Right lobe of liver (tissue), 6 donors: ENCODE data around the gene TMEM218. TPM values are rescaled to one million over a fixed set of nuclear protein-coding genes. Genes with fewer than 3 reads are reported as not detected.

Source experiments
- ATAC-seq, 4 donors: fragments of 200-7000 bp; cut with Tn5 transposase; one replicate each; pipeline ENCODE4 v1.9.1; 2020; ENCODE audit warnings: mild to moderate bottlenecking in 4 of 4, moderate library complexity in 4 of 4
- DNase-seq, 3 donors: peaks; one replicate each; pipeline ENCODE4 v3.0.0-alpha.2; 2020
- H3K27ac ChIP-seq, 3 donors: fragments of 200-600 bp; one replicate each; pipeline ENCODE4 v1.8.0; 2022
- H3K27me3 ChIP-seq, 2 donors: fragments of 200-600 bp; one replicate each; pipeline ENCODE4 v1.8.0; 2022
- H3K36me3 ChIP-seq, 4 donors: fragments of 200-600 bp; sonication (generic) in 1 of 4; one replicate each; pipeline versions ENCODE4 v1.5.1 to v1.8.0; 2017 to 2022; ENCODE audit warnings: control low read depth in 1 of 4
- H3K4me1 ChIP-seq, 4 donors: fragments of 200-600 bp; sonication (generic) in 1 of 4; one replicate each; pipeline versions ENCODE4 v1.5.1 to v1.8.0; 2017 to 2022; ENCODE audit warnings: control low read depth in 1 of 4
- H3K4me3 ChIP-seq, 3 donors: fragments of 200-600 bp; one replicate each; pipeline ENCODE4 v1.8.0; 2022
- H3K9me3 ChIP-seq, 4 donors: fragments of 200-600 bp; sonication (generic) in 1 of 4; one replicate each; pipeline versions ENCODE4 v1.5.1 to v1.8.0; 2017 to 2022; ENCODE audit warnings: control low read depth in 1 of 4
- POLR2A ChIP-seq: fragments of 450-650 bp; IDR thresholded peaks from one replicate; pipeline ENCODE4 v1.6.1; 2017; ENCODE audit warnings: antibody characterized with exemption, mild to moderate bottlenecking
- WGBS: methylation state at CpG from one replicate; pipeline ENCODE4 v1.1.6; 2018; ENCODE audit warnings: low coverage, low lambda C conversion rate; ENCODE audit not compliant: insufficient coverage; ENCODE audit errors: missing lambda C conversion rate; 5-methylcytosine and 5-hydroxymethylcytosine counted together
- intact Hi-C, 2 donors: fragments of 100-400 bp; cut with DNase I; formaldehyde crosslinking; loops; one replicate each; pipeline versions ENCODE4 v1.11.2 to v1.14.1; 2022
- total RNA-seq, 6 experiments: library from RNA; depleted of rRNA in 2 of 6; stranded (reverse); fragments of >200 nt in 2 of 6; fragmentation: NEBNext Ultra II Directional in 3 of 6; extraction: Animal tissue kit (Norgen Biotek cat#: 25700) in 3 of 6; gene quantifications; one replicate each; pipeline versions ENCODE4 v1.1.0 to v1.2.4, GENCODE V29; 2016 to 2023
- TF ChIP-seq, protein P1 (sequence below), 4 donors: fragments of 200-600 bp in 3 of 4; fragments of 450-650 bp in 1 of 4; IDR thresholded peaks; one replicate each; pipeline versions ENCODE4 v1.5.1 to v1.8.0; 2016 to 2022; ENCODE audit warnings: antibody characterized with exemption in 4 of 4, mild to moderate bottlenecking in 2 of 4
- donor health status: DM: no; HTN: yes; CAD: no.
- donor health status: DM: no; HTN: no; CAD: no.
- donor health status: DM: no; HTN: no; CAD: no.
- donor health status: DM: no; HTN: yes; CAD: no.
- donor health status: DM: no; HTN: yes; CAD: no.

TMEM218 gene
- total RNA-seq, 6 experiments from 2014 or later = 7.4 to 13.5 (median 10.5) TPM

GRCh38 chr11:125079878-125080530, 31.4 kb downstream of the TMEM218 start:
- no peak overlapping the region for H3K27ac ChIP-seq
- DNase-seq = no peak
- intact Hi-C loops = loop anchor here in 1 of 2 donors (10.0 kb wide), 2 partner anchors 65 to 325 kb away; no protein-coding TSS in a partner anchor
- no peaks in the 10 kb centered on the region for H3K4me1 ChIP-seq
- H3K36me3 ChIP-seq = no peaks in the 10 kb centered on the region
- 85% methylated on average over 3 of the region's 12 CpGs for WGBS
- no peak for ATAC-seq
- TF ChIP-seq POLR2A = no peak
- TF ChIP-seq, protein P1, sequence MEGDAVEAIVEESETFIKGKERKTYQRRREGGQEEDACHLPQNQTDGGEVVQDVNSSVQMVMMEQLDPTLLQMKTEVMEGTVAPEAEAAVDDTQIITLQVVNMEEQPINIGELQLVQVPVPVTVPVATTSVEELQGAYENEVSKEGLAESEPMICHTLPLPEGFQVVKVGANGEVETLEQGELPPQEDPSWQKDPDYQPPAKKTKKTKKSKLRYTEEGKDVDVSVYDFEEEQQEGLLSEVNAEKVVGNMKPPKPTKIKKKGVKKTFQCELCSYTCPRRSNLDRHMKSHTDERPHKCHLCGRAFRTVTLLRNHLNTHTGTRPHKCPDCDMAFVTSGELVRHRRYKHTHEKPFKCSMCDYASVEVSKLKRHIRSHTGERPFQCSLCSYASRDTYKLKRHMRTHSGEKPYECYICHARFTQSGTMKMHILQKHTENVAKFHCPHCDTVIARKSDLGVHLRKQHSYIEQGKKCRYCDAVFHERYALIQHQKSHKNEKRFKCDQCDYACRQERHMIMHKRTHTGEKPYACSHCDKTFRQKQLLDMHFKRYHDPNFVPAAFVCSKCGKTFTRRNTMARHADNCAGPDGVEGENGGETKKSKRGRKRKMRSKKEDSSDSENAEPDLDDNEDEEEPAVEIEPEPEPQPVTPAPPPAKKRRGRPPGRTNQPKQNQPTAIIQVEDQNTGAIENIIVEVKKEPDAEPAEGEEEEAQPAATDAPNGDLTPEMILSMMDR (IDR thresholded peaks at IDR 0.05) = no peak
- H3K9me3 ChIP-seq = no peaks in the 10 kb centered on the region
- H3K4me3 ChIP-seq = no peak overlapping the region
- no peaks in the 10 kb centered on the region for H3K27me3 ChIP-seq

DNA sequence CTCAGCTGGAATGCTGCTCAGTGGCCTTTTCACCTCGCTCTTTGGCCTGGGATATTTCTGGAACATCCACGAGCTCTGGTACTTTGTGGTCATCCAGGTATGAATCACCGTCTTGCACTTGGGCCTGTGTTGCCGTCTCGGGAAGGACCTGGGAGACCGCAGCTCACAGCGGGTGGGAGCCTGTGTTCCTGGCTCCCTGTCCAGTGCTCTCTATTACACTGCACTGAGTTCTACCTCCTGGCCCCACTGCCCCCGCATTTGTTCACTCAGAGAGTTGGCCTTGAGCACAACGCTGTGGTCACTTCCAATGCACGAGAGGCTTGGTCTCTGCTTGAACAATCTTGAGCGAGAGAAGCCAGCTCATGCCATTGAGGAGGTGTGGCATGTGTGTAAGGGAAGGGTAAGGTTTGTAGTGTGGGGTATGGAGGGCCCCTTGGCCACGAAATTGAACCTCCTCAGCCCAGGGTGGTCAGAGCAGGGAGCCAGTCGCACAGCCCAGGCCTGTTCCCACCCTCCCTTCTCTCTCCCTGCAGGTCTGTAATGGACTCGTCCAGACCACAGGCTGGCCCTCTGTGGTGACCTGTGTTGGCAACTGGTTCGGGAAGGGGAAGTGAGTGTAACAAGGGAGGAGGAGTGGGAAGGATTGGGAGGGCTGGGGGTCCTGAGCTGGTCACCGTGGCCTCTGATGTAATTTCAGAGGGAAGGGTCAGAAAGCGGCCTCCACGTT, 32.1 kb downstream of the TMEM218 start:
- peak; percentile 6 to 51 (median 22) for ATAC-seq
- TF ChIP-seq, protein P1 (IDR thresholded peaks at IDR 0.05) = no peak
- TF ChIP-seq POLR2A = no peak
- WGBS = 59% methylated on average over 6 of the region's 18 CpGs
- H3K27ac ChIP-seq = no peak overlapping the region
- no peak overlapping the region for H3K4me3 ChIP-seq
- no peaks in the 10 kb centered on the region for H3K36me3 ChIP-seq
- no peaks in the 10 kb centered on the region for H3K9me3 ChIP-seq
- no peaks in the 10 kb centered on the region for H3K4me1 ChIP-seq
- intact Hi-C loops = no loop called here
- no peak for DNase-seq
- no peaks in the 10 kb centered on the region for H3K27me3 ChIP-seq

DNA sequence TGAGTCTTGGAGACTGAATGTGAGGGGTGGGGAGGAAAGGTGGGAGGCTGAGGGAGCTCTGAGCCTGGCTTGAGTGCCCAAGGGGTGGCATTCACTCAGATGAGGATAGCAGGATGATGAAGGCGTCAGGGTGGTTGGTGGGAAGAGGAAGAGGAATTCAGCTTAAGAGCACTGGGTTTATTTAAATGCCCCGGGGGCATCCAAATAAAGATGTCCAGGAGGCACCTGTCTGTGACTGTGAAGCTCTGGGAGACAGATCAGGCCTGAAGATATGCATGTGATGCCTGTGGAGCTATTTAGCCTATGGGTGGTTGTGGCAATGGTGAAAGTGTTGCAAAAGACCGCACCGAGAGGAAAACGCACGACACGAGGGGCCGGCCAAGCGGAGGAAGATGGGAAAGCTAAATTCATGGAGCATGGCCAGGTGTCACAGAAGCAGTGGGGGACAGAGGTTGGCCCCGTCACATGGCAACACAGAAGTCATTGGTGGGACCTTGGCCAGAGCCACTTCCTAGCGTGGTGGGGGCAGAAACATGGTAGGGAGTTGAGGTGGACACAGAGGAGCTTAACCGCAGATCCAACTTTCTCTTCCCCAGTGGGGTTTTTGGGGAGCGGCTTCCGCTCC, 32.8 kb downstream of the TMEM218 start:
- H3K4me3 ChIP-seq = no peak overlapping the region
- DNase-seq (no peak), ATAC-seq (no peak)
- WGBS = 91% methylated on average over 11 of the region's 14 CpGs
- H3K27ac ChIP-seq = no peak overlapping the region
- intact Hi-C loops = no loop called here
- no peak for TF ChIP-seq POLR2A
- TF ChIP-seq, protein P1 (IDR thresholded peaks at IDR 0.05) = no peak
- H3K36me3 ChIP-seq = no peaks in the 10 kb centered on the region
- no peaks in the 10 kb centered on the region for H3K27me3 ChIP-seq
- no peaks in the 10 kb centered on the region for H3K4me1 ChIP-seq
- H3K9me3 ChIP-seq = no peaks in the 10 kb centered on the region

DNA sequence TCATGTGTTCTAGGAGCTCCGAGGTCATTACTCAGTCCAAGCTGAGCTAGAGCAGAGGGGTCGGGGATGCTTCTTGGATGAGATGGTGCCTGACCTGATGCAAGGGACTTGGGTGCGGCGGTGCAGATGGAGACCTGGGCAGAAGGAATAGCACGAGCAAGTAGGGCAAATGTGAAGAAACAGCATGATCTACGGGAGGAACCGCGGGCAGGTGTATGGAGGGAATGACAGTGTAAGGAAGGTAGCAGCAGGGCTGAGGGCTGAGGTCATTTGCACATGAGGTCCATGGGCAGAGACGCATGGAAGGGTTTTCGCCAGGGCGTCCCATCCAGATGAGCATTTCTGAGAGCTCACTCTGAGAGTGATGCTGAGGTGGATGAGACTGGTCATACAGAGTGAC, 33.4 kb downstream of the TMEM218 start:
- no peaks in the 10 kb centered on the region for H3K27me3 ChIP-seq
- no peak for ATAC-seq
- no peaks in the 10 kb centered on the region for H3K36me3 ChIP-seq
- TF ChIP-seq POLR2A = no peak
- TF ChIP-seq, protein P1 (IDR thresholded peaks at IDR 0.05) = no peak
- H3K9me3 ChIP-seq = no peaks in the 10 kb centered on the region
- WGBS = 88% methylated on average over 10 of the region's 11 CpGs
- H3K4me3 ChIP-seq = no peak overlapping the region
- H3K4me1 ChIP-seq = no peaks in the 10 kb centered on the region
- no peak overlapping the region for H3K27ac ChIP-seq
- no peak for DNase-seq
- intact Hi-C loops = no loop called here
